NCI-H2171 treated with DMSO at 0.1 percent for 48 hours (cell line): ENCODE results near the gene PTPRN2.

Experiments used
- DNase-seq: peaks from one replicate; lab custom pipeline; 2025; lab: John Stamatoyannopoulos, UW

PTPRN2 gene

GRCh38 chr7:157551325-157552070, 1036.1 kb downstream of the PTPRN2 start:
- no peak for DNase-seq

GRCh38 chr7:157550300-157551275, 1037.0 kb downstream of the PTPRN2 start:
- no peak for DNase-seq

GRCh38 chr7:157549612-157550299, 1037.9 kb downstream of the PTPRN2 start:
- no peak for DNase-seq

- no peak for DNase-seq
Observed at GRCh38 chr7:157548691-157549303, 1038.8 kb downstream of the PTPRN2 start.

GRCh38 chr7:157547611-157548010, 1040.0 kb downstream of the PTPRN2 start:
- DNase-seq: no peak

- DNase-seq: no peak
Observed at GRCh38 chr7:157547102-157547501, 1040.5 kb downstream of the PTPRN2 start.

- no peak for DNase-seq
Observed at GRCh38 chr7:157545681-157546060, 1042.0 kb downstream of the PTPRN2 start.

- no peak for DNase-seq
Observed at GRCh38 chr7:157544980-157545680, 1042.5 kb downstream of the PTPRN2 start.

GRCh38 chr7:157544226-157544625, 1043.4 kb downstream of the PTPRN2 start:
- DNase-seq: no peak

GRCh38 chr7:157543791-157544190, 1043.8 kb downstream of the PTPRN2 start:
- DNase-seq: no peak

GRCh38 chr7:157543276-157543675, 1044.3 kb downstream of the PTPRN2 start:
- DNase-seq: no peak

- no peak for DNase-seq
Observed at GRCh38 chr7:157542068-157543021, 1045.3 kb downstream of the PTPRN2 start.

- no peak for DNase-seq
Observed at GRCh38 chr7:157541295-157542067, 1046.1 kb downstream of the PTPRN2 start.

- no peak for DNase-seq
Observed at GRCh38 chr7:157540606-157541294, 1046.9 kb downstream of the PTPRN2 start.

GRCh38 chr7:157540020-157540419, 1047.6 kb downstream of the PTPRN2 start:
- DNase-seq: no peak

- no peak for DNase-seq
Observed at GRCh38 chr7:157539521-157539920, 1048.1 kb downstream of the PTPRN2 start.

GRCh38 chr7:157538735-157539134, 1048.9 kb downstream of the PTPRN2 start:
- DNase-seq: no peak

- DNase-seq: no peak
Observed at GRCh38 chr7:157538321-157538720, 1049.3 kb downstream of the PTPRN2 start.

- DNase-seq: no peak
Observed at GRCh38 chr7:157537056-157537455, 1050.6 kb downstream of the PTPRN2 start.
